Activated naive CD4-positive, alpha-beta T cell treated with anti-CD3 and anti-CD28 coated beads, Interleukin-2, amount 10 ng/mL, durations not matched to agents 7 days and 5 days (primary cell): ENCODE results near the gene ZFP69.

Experiments
- CTCF ChIA-PET: fragments of 350-600 bp; sonication (Branson Sonifier 250); formaldehyde crosslinking; loops from one replicate; lab custom pipeline; 2021; ENCODE audit warnings: antibody characterized with exemption; lab: Charles Lee
- DNase-seq: peaks from one replicate; pipeline ENCODE4 v3.0.0-alpha.2; 2020
- H3K27ac Mint-ChIP-seq: one replicate; pipeline ENCODE4 v1.8.0; 2021; ENCODE audit warnings: mild to moderate bottlenecking, moderate library complexity, mixed read lengths
- H3K27me3 Mint-ChIP-seq: one replicate; pipeline ENCODE4 v1.8.0; 2021; ENCODE audit warnings: mild to moderate bottlenecking, mixed read lengths
- H3K36me3 Mint-ChIP-seq: one replicate; pipeline ENCODE4 v1.8.0; 2021; ENCODE audit warnings: mixed read lengths
- H3K4me1 Mint-ChIP-seq: one replicate; pipeline ENCODE4 v1.8.0; 2021; ENCODE audit warnings: mixed read lengths
- H3K4me3 Mint-ChIP-seq: one replicate; pipeline ENCODE4 v1.8.0; 2021; ENCODE audit warnings: mild to moderate bottlenecking, moderate library complexity, mixed read lengths
- H3K9me3 Mint-ChIP-seq: one replicate; pipeline ENCODE4 v1.8.0; 2021; ENCODE audit warnings: mixed read lengths

Gene ZFP69

DNA sequence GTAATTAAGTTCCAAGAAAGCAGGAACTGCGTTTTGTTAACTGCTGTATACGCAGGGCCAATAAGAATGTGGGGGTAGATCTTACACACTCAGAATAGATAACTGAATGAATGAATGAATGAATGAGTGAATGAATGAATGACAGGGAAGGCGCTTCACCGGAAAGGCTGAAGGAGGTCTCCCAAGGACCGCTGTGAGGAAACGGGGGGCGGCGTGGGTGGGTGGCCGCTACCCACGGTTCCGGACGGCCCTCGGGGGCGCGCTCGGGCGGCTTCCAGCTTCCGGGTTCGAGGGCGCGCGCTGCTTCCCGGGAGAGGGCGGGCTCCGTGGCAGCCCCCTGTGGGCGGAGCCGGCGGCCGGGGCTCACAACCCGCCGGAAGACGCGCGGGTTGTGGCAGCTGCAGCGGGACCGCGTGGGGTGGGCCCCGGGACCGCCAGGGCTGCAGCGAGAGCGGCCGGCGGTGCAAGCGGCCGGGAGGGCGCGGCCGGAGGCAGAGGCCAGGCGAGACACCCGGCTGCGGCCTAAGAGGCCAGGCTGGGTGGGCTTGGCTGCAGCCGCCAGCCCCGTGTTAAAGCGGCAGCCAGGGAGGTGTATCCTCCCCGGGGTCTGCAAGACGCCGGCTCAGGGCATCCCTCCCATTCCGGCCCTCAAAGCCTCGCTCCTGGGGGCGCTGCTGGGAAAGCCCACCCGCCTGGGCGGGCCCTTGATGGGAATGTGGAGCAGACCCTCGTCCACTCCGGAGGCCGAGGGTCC, at the start of gene ZFP69:
ZFP69 (plus strand) TSS at position 367 of the 754 bp plus-strand sequence. CDS start 2,072 bp downstream, outside the sequence.
- peaks cover 37% of the 10 kb centered on the region for H3K9me3 Mint-ChIP-seq
- CTCF ChIA-PET = interaction anchor here (1.8 kb wide), 1 partner anchor 55 kb away, joined by 8 read pairs; the partner anchor contains the start of gene ZNF684
- DNase-seq = peak; percentile 79
- peaks cover 20% of the 10 kb centered on the region for H3K4me1 Mint-ChIP-seq
- no peaks in the 10 kb centered on the region for H3K27me3 Mint-ChIP-seq
- H3K4me3 Mint-ChIP-seq = peak within 1 kb of the TSS; percentile 82
- H3K27ac Mint-ChIP-seq = peak within 1 kb of the TSS; percentile 81
- peaks cover 32% of the 10 kb centered on the region for H3K36me3 Mint-ChIP-seq

DNA sequence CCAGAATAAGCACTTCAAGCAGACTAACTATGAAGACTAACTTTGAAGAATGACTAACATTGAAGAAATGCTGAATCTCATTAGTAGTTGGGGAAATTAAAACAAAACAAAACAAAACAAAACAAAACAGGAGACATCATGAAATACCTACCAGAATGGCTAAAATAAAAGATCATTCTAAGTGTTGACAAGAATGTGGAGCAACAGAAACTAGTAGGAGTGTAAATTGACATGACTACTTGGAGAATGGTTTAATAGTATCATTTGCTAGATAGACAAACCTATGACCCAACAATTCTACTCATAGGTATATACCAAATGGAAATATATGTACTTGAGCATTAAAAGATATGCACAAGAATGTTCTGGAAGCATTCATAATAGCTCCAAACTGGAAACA, 45.7 kb upstream of the ZFP69 start:
- no peak for DNase-seq
- peaks cover 14% of the 10 kb centered on the region for H3K36me3 Mint-ChIP-seq
- H3K4me3 Mint-ChIP-seq = no peak overlapping the region
- CTCF ChIA-PET = interaction anchor here (1.9 kb wide), 1 partner anchor 8 kb away, joined by 9 read pairs; no protein-coding TSS in a partner anchor
- H3K27ac Mint-ChIP-seq = peak overlapping the region; percentile 16
- no peaks in the 10 kb centered on the region for H3K4me1 Mint-ChIP-seq
- H3K27me3 Mint-ChIP-seq = no peaks in the 10 kb centered on the region
- no peaks in the 10 kb centered on the region for H3K9me3 Mint-ChIP-seq

DNA sequence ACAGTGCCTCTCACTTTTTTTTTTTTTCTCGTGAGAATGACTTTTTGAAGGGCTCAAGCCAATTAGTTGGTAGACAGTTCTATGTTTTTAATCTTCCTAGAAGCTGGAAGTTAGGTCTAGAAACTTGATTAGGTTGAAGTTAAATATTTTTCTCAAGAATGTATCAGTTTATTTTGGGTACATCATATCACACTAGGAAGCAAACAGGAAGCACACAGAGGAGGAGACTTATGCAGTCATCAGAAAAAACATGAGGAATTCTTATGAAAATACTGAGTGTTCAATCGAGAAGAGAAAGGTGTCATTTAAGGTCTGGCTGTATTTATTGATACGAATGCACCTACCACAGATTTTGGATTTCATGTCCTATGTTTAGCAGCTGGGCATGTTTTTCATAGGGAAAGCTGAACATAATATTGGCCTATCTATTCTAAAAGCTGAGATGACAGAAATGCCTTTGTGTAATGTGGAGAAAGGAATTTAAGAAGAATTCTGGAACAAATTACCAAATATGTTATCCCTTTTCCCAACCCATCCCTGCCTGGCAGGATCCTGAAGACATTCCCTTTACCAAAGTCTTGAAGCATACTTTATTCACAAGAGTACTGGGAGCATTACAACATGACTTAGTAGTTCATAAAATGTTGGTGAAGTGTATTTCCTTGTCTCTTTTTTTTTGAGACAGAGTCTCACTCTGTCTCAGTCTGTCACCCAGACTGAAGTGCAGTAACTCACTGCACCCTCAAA, 44.3 kb upstream of the ZFP69 start:
- Mint-ChIP-seq H3K27me3 (no peaks in the 10 kb centered on the region), H3K36me3 (peaks cover 8% of the 10 kb centered on the region), H3K4me1 (no peaks in the 10 kb centered on the region), H3K9me3 (no peaks in the 10 kb centered on the region), H3K27ac (no peak overlapping the region), H3K4me3 (no peak overlapping the region)
- no peak for DNase-seq
- CTCF ChIA-PET = interaction anchor here (0.8 to 1.4 kb wide), 2 partner anchors 28 to 280 kb away, joined by 4 read pairs; no protein-coding TSS in a partner anchor

DNA sequence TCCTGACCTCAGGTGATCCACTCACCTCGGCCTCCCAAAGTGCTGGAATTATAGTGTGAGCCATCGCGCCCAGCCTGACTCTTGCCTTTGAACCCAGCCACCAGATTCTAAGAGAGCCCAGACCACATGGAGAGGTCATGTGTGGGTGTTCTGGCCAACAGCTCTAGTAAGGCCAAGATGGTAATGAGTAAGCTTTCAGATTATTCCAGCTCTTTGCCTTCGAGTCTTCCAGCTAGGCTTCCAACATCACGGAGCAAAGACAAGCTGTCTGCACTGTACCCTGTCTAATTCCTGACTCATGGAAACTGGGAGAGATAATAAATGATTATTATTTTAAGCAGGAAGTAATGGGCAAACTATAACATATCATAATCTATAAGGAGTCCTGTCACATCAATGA, 41.6 kb upstream of the ZFP69 start:
- no peaks in the 10 kb centered on the region for H3K27me3 Mint-ChIP-seq
- no peak overlapping the region for H3K4me3 Mint-ChIP-seq
- H3K36me3 Mint-ChIP-seq = peaks cover 8% of the 10 kb centered on the region
- no peak for DNase-seq
- no peak overlapping the region for H3K27ac Mint-ChIP-seq
- H3K4me1 Mint-ChIP-seq = no peaks in the 10 kb centered on the region
- CTCF ChIA-PET = no interaction called here
- peaks cover 5% of the 10 kb centered on the region for H3K9me3 Mint-ChIP-seq

DNA sequence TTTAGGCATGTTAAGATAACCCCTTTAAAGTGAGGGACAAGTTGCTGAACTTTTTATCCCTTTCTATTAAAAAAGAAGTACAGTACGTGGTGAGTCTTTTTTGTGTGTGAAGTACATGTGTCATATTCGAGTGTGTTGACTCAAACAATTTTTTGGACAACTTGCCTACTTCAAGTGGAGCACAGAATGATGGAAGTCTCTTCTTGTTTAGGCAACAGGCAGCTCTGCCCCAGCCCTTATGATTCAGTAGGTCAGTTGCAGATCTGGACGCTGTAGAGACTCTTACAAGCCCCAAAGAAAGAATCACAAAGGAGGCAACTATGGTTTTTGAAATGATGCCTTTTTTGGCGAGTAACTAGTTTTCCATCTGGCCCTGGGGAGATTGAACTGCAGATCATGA, 41.2 kb upstream of the ZFP69 start:
- Mint-ChIP-seq H3K9me3 (peaks cover 5% of the 10 kb centered on the region), H3K4me3 (no peak overlapping the region), H3K27ac (no peak overlapping the region), H3K36me3 (peaks cover 8% of the 10 kb centered on the region), H3K4me1 (no peaks in the 10 kb centered on the region), H3K27me3 (no peaks in the 10 kb centered on the region)
- CTCF ChIA-PET = interaction anchor here (0.6 kb wide), 1 partner anchor 90 kb away, joined by 3 read pairs; no protein-coding TSS in a partner anchor
- DNase-seq = no peak

DNA sequence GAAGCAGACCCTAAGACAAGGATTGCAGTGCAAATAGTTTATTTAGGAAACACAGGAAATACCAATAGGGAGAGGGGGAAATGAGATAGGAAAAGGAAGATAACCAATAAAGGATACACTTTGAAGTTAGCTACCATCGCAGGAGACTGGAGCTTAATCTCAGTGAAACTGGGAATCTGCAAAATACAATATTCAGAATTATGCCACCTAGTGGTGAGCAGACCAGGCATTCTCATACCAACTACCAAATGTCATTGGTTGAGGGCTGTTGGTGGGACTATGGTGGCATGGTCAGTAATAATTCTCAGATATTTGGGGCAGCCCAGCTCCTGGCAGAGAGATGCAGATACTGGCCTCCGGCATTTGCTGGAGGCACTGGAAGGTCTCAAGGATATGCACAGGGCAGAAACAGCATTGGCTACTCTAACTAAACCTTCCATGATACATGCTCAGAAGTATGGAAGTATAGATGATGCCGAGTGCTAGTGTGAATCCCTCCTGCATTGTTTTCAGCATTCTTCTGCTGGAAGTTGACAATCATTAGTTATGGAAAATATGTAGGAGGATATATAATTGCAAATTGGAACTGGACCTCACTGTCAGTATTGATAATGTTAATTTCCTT, 38.6 kb upstream of the ZFP69 start:
- Mint-ChIP-seq H3K4me1 (no peaks in the 10 kb centered on the region), H3K27me3 (no peaks in the 10 kb centered on the region), H3K36me3 (peaks cover 5% of the 10 kb centered on the region), H3K4me3 (no peak overlapping the region), H3K27ac (no peak overlapping the region), H3K9me3 (peaks cover 5% of the 10 kb centered on the region)
- peak; percentile 32 for DNase-seq
- CTCF ChIA-PET = interaction anchor here (0.9 to 3.5 kb wide), 8 partner anchors 8 to 305 kb away, joined by 3 to 15 read pairs (median 5); no protein-coding TSS in a partner anchor

DNA sequence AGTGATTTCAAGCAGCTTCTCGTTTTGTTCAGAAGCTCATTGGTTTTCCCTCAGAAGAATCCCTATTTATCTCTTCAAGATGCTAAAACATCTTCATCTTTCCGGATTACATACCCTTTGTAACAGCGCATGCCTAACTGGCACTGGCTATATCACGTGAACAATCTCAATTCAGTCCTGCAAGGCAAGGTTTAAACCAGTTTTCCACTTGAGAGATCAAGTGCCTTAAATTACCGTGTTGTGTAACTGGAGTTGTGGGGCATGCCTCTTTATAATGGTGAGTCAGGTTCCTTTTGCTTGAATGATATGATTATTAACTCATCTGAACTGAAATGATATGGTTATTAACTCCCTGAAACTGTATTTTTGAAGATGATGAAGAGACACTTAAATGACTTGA, 37.8 kb upstream of the ZFP69 start:
- Mint-ChIP-seq H3K36me3 (peaks cover 7% of the 10 kb centered on the region), H3K4me3 (no peak overlapping the region), H3K27me3 (no peaks in the 10 kb centered on the region), H3K4me1 (no peaks in the 10 kb centered on the region), H3K27ac (no peak overlapping the region), H3K9me3 (peaks cover 5% of the 10 kb centered on the region)
- DNase-seq = no peak
- CTCF ChIA-PET = interaction anchor here (0.9 to 3.5 kb wide), 3 partner anchors 9 to 23 kb away, joined by 3 to 15 read pairs (median 9); no protein-coding TSS in a partner anchor

DNA sequence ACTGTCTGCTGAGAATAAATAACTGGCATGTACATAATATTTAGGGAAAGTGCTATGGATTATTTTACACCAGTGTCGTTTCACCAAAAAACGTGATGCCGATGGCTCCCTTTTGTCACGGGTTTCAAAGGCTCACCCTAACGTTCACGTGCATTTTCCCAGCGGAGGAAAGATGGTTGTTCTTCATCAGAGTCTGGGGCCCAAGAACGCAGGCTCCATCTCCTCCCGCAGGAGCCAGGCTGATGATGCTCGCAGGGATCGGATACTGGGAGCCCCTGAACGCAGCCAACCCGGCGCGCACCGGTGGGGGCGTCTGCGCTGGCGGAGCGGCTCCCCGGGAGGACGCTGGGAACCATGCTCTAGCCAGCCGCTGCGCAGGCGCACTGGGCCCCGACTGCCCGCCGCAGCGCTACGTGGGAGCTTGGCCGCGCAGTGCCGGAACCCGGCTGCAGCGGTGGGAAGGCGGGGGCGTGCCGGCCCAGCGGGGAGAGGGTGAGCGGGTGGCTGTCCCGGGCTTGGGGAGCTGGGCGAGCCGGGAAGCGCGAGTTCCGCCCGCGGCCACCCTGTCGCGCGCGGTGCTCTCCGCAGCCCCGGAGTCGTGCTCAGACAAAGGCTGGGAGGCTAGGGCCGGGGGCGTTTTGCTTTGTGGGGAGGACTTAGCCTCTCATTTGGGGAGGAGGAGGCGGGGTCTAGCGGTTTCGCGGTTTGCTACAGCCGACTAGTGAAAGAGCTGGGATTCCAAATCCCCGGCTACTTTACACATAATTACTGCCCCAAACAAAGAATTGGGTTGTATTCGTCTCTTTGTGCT, 27.2 kb upstream of the ZFP69 start, which contains the start of gene ZFP69B:
ZFP69B (plus strand) TSS at position 793 of the 811 bp plus-strand sequence. CDS start 486 bp downstream, outside the sequence.
- Mint-ChIP-seq H3K27me3 (no peaks in the 10 kb centered on the region), H3K4me1 (peaks cover 29% of the 10 kb centered on the region), H3K4me3 (peak within 1 kb of the TSS; percentile 82), H3K9me3 (peaks cover 48% of the 10 kb centered on the region), H3K27ac (peak within 1 kb of the TSS; percentile 95), H3K36me3 (peaks cover 58% of the 10 kb centered on the region)
- CTCF ChIA-PET = interaction anchor here (0.7 to 1.5 kb wide), 3 partner anchors 83 to 306 kb away, joined by 3 to 7 read pairs (median 5); no protein-coding TSS in a partner anchor
- peak; percentile 91 for DNase-seq

DNA sequence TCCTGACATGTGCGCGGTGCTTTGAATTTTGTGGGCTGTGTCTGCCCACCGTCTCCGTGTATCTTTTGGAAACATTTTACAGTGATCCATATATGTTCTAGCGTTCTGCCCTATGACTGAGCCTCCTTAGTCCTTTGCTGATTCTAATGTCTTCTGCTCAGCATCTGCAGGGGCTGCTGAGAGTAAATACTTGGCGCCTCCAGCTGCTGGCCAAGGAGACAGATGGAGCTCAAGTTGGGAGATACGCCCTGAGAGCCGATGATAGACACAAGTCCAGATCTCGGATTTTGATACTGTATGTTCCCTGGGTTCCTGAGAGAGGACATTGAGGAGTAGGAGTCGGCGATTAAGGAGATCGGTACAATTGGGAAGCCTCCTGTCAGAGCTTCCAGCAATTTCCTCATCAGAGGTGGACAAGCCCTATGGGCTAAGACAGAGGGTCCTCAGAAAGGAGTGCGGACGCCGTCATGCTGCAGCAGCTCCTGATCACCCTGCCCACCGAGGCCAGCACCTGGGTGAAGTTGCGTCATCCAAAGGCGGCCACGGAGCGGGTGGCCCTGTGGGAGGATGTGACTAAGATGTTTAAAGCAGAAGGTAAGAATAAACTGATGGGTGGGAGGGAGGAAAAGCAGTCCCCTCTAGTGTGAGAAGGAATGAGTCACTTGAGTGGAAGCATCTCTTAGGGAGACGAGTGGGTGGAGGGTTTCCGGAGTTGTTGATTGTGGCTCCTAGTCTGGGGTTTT, 26.4 kb upstream of the ZFP69 start:
- peaks cover 53% of the 10 kb centered on the region for H3K9me3 Mint-ChIP-seq
- H3K4me3 Mint-ChIP-seq = peak overlapping the region; percentile 82
- peaks cover 60% of the 10 kb centered on the region for H3K36me3 Mint-ChIP-seq
- H3K27ac Mint-ChIP-seq = peak overlapping the region; percentile 95
- CTCF ChIA-PET = interaction anchor here (0.7 to 1.5 kb wide), 4 partner anchors 81 to 306 kb away, joined by 3 to 7 read pairs (median 4); no protein-coding TSS in a partner anchor
- no peaks in the 10 kb centered on the region for H3K27me3 Mint-ChIP-seq
- peaks cover 29% of the 10 kb centered on the region for H3K4me1 Mint-ChIP-seq
- peak; percentile 74 for DNase-seq

DNA sequence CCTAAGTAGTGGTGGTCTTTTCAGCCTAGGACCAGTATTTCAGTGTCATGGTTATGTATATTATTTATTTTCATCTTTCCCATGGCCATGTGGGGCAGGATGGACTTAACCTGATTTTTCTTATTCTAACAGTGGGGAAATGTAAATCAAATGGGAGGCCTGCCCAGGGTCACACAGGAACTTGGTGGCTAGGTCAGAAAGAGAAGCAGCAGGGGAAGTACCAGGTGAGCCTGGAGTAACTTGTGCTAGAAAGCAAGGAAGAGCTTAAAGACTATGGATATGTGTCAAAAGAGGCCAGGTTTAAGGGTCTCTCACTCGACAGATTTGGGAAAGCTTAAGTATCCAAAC, 25.9 kb upstream of the ZFP69 start:
- no peaks in the 10 kb centered on the region for H3K27me3 Mint-ChIP-seq
- peak overlapping the region; percentile 95 for H3K27ac Mint-ChIP-seq
- DNase-seq = no peak
- H3K36me3 Mint-ChIP-seq = peaks cover 61% of the 10 kb centered on the region
- H3K9me3 Mint-ChIP-seq = peaks cover 55% of the 10 kb centered on the region
- peak overlapping the region; percentile 82 for H3K4me3 Mint-ChIP-seq
- H3K4me1 Mint-ChIP-seq = peaks cover 29% of the 10 kb centered on the region
- CTCF ChIA-PET = interaction anchor here (0.7 to 1.5 kb wide), 3 partner anchors 81 to 113 kb away, joined by 3 to 5 read pairs (median 4); no protein-coding TSS in a partner anchor

DNA sequence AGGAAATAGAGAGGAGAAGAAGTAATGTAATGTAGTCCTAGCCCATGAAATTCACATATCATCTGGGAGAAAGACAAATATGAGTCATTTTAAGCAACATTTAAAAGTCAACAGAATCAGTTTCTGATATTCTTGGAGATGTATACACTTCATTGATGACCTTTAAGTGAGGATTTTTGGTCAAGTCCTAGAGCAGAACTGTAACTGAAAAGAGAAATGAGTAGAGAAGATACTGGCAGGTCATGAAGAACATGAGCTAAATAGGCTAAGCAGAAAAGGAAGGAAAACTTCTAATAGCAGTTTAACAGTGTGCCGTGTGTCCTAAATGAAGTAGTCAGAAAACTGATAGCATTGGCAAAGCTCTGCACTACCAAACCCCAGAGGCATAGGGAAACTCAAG, 22.2 kb upstream of the ZFP69 start:
- H3K9me3 Mint-ChIP-seq = peaks cover 78% of the 10 kb centered on the region
- H3K4me1 Mint-ChIP-seq = peaks cover 28% of the 10 kb centered on the region
- DNase-seq = no peak
- CTCF ChIA-PET = no interaction called here
- peaks cover 89% of the 10 kb centered on the region for H3K36me3 Mint-ChIP-seq
- H3K27ac Mint-ChIP-seq = no peak overlapping the region
- H3K4me3 Mint-ChIP-seq = no peak overlapping the region
- H3K27me3 Mint-ChIP-seq = no peaks in the 10 kb centered on the region

DNA sequence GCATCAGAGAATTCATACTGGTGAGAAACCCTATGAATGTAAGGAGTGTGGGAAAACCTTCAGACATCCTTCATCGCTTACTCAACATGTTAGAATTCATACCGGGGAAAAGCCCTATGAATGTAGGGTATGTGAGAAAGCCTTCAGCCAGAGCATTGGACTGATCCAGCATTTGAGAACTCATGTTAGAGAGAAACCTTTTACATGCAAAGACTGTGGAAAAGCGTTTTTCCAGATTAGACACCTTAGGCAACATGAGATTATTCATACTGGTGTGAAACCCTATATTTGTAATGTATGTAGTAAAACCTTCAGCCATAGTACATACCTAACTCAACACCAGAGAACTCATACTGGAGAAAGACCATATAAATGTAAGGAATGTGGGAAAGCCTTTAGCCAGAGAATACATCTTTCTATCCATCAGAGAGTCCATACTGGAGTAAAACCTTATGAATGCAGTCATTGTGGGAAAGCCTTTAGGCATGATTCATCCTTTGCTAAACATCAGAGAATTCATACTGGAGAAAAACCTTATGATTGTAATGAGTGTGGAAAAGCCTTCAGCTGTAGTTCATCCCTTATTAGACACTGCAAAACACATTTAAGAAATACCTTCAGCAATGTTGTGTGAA, 14.0 kb upstream of the ZFP69 start:
- CTCF ChIA-PET = no interaction called here

More for the DNA sequence above, 14.0 kb upstream of the ZFP69 start:
- DNase-seq = no peak
- Mint-ChIP-seq H3K4me3 (no peak overlapping the region), H3K27ac (no peak overlapping the region), H3K36me3 (peaks cover 65% of the 10 kb centered on the region), H3K27me3 (no peaks in the 10 kb centered on the region), H3K9me3 (peaks cover 77% of the 10 kb centered on the region), H3K4me1 (peaks cover 7% of the 10 kb centered on the region)
